Mesenteric fat pad (tissue), 1 donor: Measurements from ENCODE around the gene CCDC200. TPM values are rescaled to one million over a fixed set of nuclear protein-coding genes. Genes with fewer than 3 reads are reported as not detected.

Experiments
- total RNA-seq: library from RNA; stranded (reverse); fragmentation: NEBNext Ultra II Directional; extraction: Animal tissue kit (Norgen Biotek cat#: 25700); gene quantifications from one replicate; pipeline ENCODE4 v1.2.1, GENCODE V29; 2021
- donor health status: DM: yes; HTN: yes; CAD: no.

Gene CCDC200
- total RNA-seq, 1 donor from 2014 or later = not detected

Other genes starting within 250 kb of the CCDC200 start
- not detected for gene PTGES3L, start 248.5 kb downstream of the CCDC200 start, total RNA-seq
- 10.6 TPM for gene RUNDC1, start 248.1 kb downstream of the CCDC200 start, total RNA-seq
- 838 TPM for gene RPL27, start 230.2 kb downstream of the CCDC200 start, total RNA-seq
- gene IFI35, start 221.8 kb downstream of the CCDC200 start, total RNA-seq = 33.5 TPM
- 315 TPM for gene VAT1, start 206.2 kb downstream of the CCDC200 start, total RNA-seq
- 0.45 TPM for gene RND2, start 203.4 kb downstream of the CCDC200 start, total RNA-seq
- 3.4 TPM for gene BRCA1, start 103.3 kb downstream of the CCDC200 start, total RNA-seq
- gene NBR1, start 57.4 kb downstream of the CCDC200 start, total RNA-seq = 57.1 TPM
- 25.4 TPM for gene TMEM106A, start 16.7 kb downstream of the CCDC200 start, total RNA-seq
- 7,388 TPM for gene RNU2-1, start 5.4 kb upstream of the CCDC200 start, total RNA-seq
- gene ARL4D, start 170.4 kb upstream of the CCDC200 start, total RNA-seq = 18.0 TPM